GM06990 (cell line): Measurements from ENCODE around the gene COL16A1.

ENCODE experiments used
- DNase-seq: peaks from one replicate; pipeline ENCODE4 v3.0.0-alpha.2; 2011; ENCODE audit not compliant: insufficient read length; ENCODE audit errors: extremely low read depth
- H3K27me3 ChIP-seq: replicated peaks from 2 replicates; pipeline ENCODE4 v1.6.0; 2011; ENCODE audit warnings: low read length; ENCODE audit not compliant: control insufficient read depth, insufficient read depth
- H3K36me3 ChIP-seq: 2 replicates; pipeline ENCODE4 v1.5.1; 2011; ENCODE audit warnings: low read length; ENCODE audit not compliant: control insufficient read depth, insufficient read depth
- H3K4me3 ChIP-seq: replicated peaks from 2 replicates; pipeline ENCODE4 v1.5.1; 2011; ENCODE audit warnings: low read depth, mild to moderate bottlenecking, control low read depth, low read length
- CTCF ChIP-seq: IDR thresholded peaks from 2 replicates; pipeline ENCODE4 v1.5.1; 2011; ENCODE audit warnings: low read length, control low read depth, mild to moderate bottlenecking, inconsistent platforms; ENCODE audit not compliant: insufficient read depth, poor library complexity, severe bottlenecking

The COL16A1 gene

GRCh38 chr1:31731049-31731565, 27.3 kb upstream of the COL16A1 start:
- no peak for DNase-seq
- no peak for TF ChIP-seq CTCF
- Histone ChIP-seq H3K4me3 (no peak overlapping the region), H3K36me3 (no peaks in the 10 kb centered on the region), H3K27me3 (no peaks in the 10 kb centered on the region; the same call in 1 of the 2 replicates)

- Histone ChIP-seq H3K36me3 (no peaks in the 10 kb centered on the region), H3K27me3 (no peaks in the 10 kb centered on the region), H3K4me3 (no peak overlapping the region)
- DNase-seq, result no peak
- TF ChIP-seq CTCF, result no peak
Observed at GRCh38 chr1:31730336-31731048, 26.7 kb upstream of the COL16A1 start.

GRCh38 chr1:31727849-31728248, 24.0 kb upstream of the COL16A1 start:
- TF ChIP-seq CTCF, result no peak
- no peaks in the 10 kb centered on the region for H3K36me3 ChIP-seq
- H3K27me3 ChIP-seq, result no peaks in the 10 kb centered on the region; the same call in 1 of the 2 replicates
- no peak overlapping the region for H3K4me3 ChIP-seq
- no peak for DNase-seq

GRCh38 chr1:31727195-31727594, 23.4 kb upstream of the COL16A1 start:
- no peak for DNase-seq
- Histone ChIP-seq H3K27me3 (no peaks in the 10 kb centered on the region; the same call in none of the 2 replicates), H3K36me3 (no peaks in the 10 kb centered on the region), H3K4me3 (no peak overlapping the region)
- TF ChIP-seq CTCF, result no peak

- DNase-seq, result no peak
- no peaks in the 10 kb centered on the region; the same call in none of the 2 replicates for H3K27me3 ChIP-seq
- TF ChIP-seq CTCF, result no peak
- H3K36me3 ChIP-seq, result no peaks in the 10 kb centered on the region
- no peak overlapping the region for H3K4me3 ChIP-seq
Observed at GRCh38 chr1:31726715-31727114, 22.9 kb upstream of the COL16A1 start.
